ENCODE data around the gene OR1I1.

OR1I1 gene

DNA sequence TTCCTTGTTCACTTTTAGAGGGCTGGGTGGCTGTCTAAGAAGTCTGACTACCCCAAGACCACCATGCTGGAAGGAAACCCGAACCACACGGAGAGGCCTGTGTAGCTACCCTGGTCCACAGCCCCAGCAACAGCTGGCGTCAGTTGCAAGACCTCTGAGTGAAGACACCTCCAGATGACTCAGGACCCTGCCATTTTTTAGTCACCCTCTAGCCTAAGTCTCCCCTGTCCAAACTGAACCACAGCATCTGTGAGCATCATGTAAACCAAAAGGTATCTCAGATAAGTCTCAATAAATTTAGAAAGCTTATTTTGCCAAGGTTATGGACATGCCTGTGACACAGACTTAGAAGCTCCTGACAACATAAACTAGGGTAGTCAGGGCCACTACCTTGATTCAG is 23.0 kb downstream of the OR1I1 start:
- TF ChIP-seq, protein P1, sequence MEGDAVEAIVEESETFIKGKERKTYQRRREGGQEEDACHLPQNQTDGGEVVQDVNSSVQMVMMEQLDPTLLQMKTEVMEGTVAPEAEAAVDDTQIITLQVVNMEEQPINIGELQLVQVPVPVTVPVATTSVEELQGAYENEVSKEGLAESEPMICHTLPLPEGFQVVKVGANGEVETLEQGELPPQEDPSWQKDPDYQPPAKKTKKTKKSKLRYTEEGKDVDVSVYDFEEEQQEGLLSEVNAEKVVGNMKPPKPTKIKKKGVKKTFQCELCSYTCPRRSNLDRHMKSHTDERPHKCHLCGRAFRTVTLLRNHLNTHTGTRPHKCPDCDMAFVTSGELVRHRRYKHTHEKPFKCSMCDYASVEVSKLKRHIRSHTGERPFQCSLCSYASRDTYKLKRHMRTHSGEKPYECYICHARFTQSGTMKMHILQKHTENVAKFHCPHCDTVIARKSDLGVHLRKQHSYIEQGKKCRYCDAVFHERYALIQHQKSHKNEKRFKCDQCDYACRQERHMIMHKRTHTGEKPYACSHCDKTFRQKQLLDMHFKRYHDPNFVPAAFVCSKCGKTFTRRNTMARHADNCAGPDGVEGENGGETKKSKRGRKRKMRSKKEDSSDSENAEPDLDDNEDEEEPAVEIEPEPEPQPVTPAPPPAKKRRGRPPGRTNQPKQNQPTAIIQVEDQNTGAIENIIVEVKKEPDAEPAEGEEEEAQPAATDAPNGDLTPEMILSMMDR (conservative IDR thresholded peaks at IDR 0.05; ENCODE audit: control insufficient read depth, insufficient read depth, low read depth, low read length): no peak
- DNase-seq (ENCODE audit: low read depth): no peak

DNA sequence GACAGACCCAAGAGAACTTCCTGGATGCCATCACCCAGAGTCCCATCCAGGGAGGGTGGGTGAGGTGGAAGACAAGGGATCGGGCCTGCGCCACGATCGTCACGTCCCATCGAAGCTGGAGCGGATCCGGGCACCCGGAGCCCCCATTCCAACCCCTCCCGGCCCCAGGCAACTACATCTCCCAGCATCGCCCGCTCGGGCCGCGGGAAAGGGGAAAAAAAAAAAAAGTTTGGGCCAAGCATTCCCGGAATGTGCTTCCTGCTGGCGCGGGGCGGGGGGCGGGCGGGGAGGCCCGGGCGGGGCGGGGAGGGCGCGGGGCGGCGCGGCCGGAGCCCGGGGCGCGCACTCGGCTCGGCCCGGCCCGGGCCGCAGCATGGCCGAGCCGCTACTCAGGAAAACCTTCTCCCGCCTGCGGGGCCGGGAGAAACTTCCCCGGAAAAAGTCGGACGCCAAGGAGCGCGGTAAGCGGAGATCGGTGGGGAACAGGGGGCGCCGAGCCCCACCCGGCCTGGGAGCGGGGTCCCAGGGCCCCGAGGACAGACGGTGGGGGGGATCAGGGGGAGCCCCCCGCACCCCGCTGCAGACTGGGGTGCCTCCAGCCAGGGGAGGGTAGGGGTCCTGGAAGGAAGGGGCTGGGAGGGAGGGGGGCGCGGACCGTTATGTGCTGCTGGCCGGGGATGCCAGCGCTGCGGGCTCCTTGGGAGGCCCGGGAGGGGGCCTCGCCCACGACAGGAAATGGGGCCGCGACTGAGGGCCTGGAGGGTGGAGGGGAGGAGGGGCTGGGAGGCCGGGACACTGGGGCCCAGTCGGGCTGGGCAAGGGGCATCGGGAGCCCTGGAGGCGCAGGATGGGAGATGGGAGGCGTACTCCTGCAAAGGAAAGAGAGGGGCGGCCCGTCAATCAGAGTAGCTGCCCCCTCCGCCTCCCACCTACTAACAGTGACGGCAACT is 25.3 kb downstream of the OR1I1 start, which contains the start of gene SYDE1:
Gene SYDE1, plus strand, starts transcription at position 341 of the 950 bp plus-strand sequence. Its CDS starts 33 bp downstream, at position 374.
- peak; percentile 45 for DNase-seq (ENCODE audit: low read depth)
- TF ChIP-seq, protein P1 (conservative IDR thresholded peaks at IDR 0.05; ENCODE audit: control insufficient read depth, insufficient read depth, low read depth, low read length): no peak
- H3K4me3 ChIP-seq (ENCODE audit: control insufficient read depth, low read depth, low read length): peak within 1 kb of the TSS; percentile 75

More for the DNA sequence above, 23.0 kb downstream of the OR1I1 start:
- no peak overlapping the region for H3K4me3 ChIP-seq (ENCODE audit: control insufficient read depth, low read depth, low read length)

DNA sequence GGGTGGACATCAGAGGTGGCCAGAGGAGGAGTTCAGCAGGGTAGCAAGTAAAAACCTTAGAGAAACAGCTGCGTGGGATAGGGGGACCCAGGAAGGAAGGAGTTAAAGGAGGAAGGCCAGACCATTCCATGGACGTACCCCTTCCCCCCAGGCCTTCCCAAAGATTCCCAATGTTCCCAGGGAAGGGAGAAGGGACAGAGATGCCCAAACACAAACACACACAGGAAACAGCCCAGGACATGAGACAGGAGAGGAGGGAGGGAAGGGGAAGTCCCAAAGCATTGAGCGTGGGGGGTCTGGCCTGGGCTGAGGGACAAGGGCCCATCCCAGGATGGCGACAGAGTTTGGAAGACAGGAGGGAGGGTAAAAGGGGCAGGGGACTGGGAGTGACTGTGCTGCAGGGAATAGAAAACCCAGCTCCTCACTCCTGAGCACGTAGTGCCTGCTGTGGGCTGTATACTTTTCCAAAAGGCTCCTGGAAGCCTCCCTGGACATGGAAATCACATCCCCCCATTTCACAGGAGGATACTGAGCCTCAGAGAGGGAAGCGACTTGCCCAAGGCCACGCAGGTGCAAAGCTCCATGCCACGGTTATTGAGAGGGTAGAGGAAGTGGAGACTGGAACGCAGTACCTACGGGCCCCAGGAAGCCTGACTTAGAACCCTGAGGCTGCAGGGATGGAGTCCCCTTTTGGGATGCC is 26.3 kb downstream of the OR1I1 start:
- peak overlapping the region; percentile 75 for H3K4me3 ChIP-seq (ENCODE audit: control insufficient read depth, low read depth, low read length)
- TF ChIP-seq, protein P1 (conservative IDR thresholded peaks at IDR 0.05; ENCODE audit: control insufficient read depth, insufficient read depth, low read depth, low read length): no peak
- DNase-seq (ENCODE audit: low read depth): no peak

DNA sequence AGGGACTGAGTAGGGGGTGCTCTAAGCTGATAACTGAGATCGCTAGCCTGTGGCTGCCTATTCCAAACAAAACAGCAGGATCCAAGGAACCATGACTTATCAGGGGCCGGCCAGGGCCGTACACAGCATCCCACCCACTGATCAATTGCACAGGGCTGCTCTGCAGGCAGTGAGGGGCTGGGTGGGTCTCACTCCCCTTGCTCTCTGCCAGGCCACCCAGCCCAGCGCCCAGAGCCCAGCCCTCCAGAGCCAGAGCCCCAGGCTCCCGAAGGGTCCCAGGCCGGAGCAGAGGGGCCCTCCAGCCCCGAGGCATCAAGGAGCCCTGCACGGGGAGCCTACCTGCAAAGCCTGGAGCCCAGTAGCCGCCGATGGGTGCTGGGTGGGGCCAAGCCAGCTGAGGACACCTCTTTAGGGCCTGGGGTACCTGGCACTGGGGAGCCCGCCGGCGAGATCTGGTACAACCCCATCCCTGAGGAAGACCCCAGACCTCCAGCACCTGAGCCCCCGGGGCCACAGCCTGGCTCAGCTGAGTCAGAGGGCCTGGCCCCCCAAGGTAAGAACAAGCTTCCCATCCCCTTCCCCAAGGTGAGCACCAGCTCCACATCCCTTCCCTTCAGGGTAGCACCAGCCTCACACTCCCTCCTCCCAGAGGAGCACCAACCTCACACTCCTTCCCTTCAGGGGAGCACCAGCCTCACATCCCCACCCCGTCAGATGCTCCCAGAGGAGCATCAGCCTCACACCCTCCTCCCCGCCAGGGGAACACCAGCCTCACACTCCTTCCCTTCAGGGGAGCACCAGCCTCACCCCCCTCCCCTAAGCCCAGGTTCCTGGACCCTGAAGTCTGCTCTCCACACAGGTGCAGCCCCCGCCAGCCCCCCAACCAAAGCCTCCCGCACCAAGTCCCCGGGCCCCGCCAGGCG is 27.1 kb downstream of the OR1I1 start:
- no peak for DNase-seq (ENCODE audit: low read depth)
- TF ChIP-seq, protein P1 (conservative IDR thresholded peaks at IDR 0.05; ENCODE audit: control insufficient read depth, insufficient read depth, low read depth, low read length): no peak
- H3K4me3 ChIP-seq (ENCODE audit: control insufficient read depth, low read depth, low read length): peak overlapping the region; percentile 75

DNA sequence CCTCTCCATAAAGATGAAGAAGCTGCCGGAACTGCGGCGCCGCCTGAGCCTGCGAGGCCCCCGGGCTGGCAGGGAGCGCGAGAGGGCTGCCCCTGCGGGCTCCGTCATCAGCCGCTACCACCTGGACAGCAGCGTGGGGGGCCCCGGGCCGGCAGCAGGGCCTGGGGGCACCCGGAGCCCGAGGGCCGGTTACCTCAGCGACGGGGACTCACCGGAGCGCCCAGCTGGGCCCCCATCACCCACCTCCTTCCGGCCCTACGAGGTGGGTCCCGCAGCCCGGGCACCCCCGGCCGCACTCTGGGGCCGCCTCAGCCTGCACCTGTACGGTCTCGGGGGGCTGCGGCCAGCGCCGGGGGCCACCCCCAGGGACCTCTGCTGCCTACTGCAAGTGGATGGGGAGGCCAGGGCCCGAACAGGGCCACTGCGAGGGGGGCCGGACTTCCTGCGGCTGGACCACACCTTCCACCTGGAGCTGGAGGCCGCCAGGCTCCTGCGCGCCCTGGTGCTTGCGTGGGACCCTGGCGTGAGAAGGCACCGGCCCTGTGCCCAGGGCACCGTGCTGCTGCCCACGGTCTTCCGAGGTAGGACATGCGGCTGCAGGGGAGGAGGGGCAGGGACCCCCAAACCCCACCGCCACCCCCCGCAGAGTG is 27.9 kb downstream of the OR1I1 start:
- TF ChIP-seq, protein P1 (conservative IDR thresholded peaks at IDR 0.05; ENCODE audit: control insufficient read depth, insufficient read depth, low read depth, low read length): no peak
- no peak for DNase-seq (ENCODE audit: low read depth)
- no peak overlapping the region for H3K4me3 ChIP-seq (ENCODE audit: control insufficient read depth, low read depth, low read length)

Measured in fibroblast of mammary gland (primary cell).